CD4-positive, alpha-beta T cell treated with Interferon alpha-2 for 1 hour (primary cell): ENCODE results near the gene LNX2.

Experiments
- DNase-seq, 2 donors: peaks; one replicate each; pipeline ENCODE4 v3.0.0-alpha.2; 2020 to 2022

Gene LNX2

DNA sequence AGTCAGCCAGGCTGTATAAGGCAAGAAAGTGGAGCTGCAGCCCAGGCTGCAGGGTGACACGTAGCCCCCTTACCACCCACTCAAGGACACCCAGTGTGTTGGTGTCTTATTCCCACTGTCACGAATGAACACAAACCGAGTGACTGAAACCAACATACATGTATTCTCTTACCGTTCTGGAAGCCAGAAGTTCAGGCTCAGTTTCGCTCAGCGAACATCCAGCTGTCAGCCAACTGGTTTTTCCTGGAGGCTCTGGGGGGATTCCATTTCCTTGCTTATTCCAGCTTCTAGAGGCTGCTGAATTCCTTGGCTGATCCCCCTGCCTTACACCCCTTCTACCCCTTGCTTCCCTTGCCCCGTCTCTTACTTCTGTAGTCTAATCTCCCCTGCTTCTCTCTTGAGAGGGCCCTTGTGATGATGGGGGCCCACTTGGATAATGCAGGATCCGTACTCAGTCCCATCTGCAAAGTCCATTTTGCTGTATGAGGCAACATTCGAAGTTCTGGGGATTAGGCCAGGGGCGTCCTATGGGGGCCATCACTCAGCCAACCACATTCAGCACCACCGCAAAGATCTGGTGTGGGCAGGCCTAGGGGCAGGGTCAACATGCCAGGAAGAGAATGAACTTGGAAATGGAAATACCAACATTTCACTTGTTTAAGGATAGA lies 122.6 kb downstream of the LNX2 start:
- DNase-seq, result no peak

DNA sequence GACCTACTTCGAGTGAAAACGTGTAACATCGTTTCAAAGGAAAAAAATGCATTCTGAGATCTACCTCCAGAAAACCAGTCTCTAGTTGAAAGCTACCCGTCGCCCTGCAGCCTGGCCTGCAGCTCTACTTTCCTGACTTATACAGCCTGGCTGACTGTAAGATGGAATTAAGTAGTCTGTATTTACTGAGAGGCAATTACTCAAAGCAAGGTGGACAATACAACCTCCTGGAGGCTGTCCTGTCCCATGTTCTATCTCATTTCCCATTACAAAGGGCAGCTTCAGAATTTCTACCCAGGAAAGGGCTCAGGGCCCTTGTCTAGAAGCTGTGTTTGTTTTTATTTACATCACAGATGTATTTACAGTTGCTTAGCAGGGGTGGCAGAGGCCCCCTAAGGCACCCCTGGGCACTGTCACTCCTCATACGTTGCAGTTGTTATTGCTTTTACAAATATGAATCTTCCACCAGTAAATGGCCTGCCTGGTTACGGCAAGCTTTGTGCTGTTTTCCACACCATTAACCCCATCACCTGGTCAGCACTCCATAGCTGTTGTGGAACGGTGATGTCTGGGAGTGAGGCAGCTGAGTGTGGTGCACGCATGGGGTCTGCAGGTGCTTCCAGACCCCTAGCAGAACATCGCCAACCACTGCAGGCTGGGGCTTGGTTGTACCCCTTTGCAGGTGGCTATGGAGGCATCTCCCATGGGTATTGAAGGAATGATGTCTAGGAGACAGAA lies 123.6 kb downstream of the LNX2 start:
- DNase-seq, result no peak

DNA sequence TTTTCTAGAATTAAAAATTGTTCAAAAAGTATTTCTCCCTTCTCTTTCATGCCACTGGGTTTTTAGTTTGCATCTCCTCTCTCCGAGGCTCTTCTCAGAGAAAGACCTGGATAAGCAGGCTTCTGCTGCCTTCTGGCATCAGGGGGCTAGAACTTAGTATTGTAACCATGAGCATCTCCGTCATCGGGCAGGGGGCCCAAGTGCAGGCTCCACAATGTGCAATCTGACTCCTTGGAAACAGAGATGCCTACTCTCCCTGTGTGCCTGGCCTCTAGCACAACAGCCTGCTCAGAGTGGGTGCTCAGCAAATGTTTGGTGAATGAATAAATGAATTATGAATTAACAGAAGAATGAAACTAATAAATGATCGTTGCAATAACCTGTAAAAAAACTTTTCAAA lies 124.3 kb downstream of the LNX2 start:
- no peak for DNase-seq
